HEK293 (cell line): Measurements from ENCODE around the gene GNA12.

Experiments
- CTCF ChIP-seq: fragments of 450-650 bp; formaldehyde crosslinking; IDR thresholded peaks from 2 replicates; pipeline ENCODE4 v1.5.1; 2016; ENCODE audit warnings: missing biosample characterization, missing genetic modification characterization
- ZNF677 ChIP-seq: fragments of 450-650 bp; IDR thresholded peaks from 2 replicates; pipeline ENCODE4 v1.5.0; 2018; ENCODE audit warnings: missing biosample characterization, mild to moderate bottlenecking, missing genetic modification characterization, moderate library complexity
- ZSCAN23 ChIP-seq: fragments of 450-650 bp; formaldehyde crosslinking; IDR thresholded peaks from 2 replicates; pipeline ENCODE4 v1.5.1; 2016; ENCODE audit warnings: missing biosample characterization, missing genetic modification characterization

DNA sequence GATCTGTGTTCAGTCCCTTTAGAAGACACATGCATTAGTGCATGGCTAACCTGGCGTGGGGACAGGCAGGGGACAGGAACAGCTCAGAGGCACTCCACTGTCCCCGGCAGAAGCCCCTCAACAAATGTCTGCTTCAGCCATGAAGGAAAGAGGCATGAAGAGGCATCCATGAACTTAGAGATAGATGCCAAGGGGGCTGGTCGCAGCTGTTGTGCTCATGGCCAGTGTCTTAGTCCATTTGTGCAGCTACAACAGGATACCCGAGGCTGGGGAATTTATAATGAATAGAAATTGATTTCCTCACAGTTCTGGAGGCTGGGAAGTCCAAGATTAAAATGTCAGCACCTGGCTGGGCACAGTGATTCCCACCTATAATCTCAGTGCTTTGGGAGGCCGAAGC is 14.5 kb upstream of the GNA12 start:
- TF ChIP-seq ZSCAN23 (tag by site-specific recombination) (no peak), CTCF (tag by site-specific recombination) (no peak), ZNF677 (no peak)
